Left kidney (tissue), 2 donors: ENCODE data around the gene FARP2. TPM values are rescaled to one million over a fixed set of nuclear protein-coding genes. Genes with fewer than 3 reads are reported as not detected.
"Not testable (repeated sequence)": the region's sequence is repeated elsewhere in the genome, so short reads cannot be mapped to it uniquely, and the experiment has no call there.

Experiments used
- DNase-seq: peaks from one replicate; pipeline ENCODE4 v3.0.0-alpha.2; 2013
- polyA plus RNA-seq: library from polyadenylated mRNA; unstranded; fragments of 120-200 nt; gene quantifications from one replicate; pipeline ENCODE4 v1.2.1, GENCODE V29; 2013; ENCODE audit not compliant: insufficient read length

Gene FARP2
- polyA plus RNA-seq, 1 donor, result 72.2 TPM

- DNase-seq, result no peak
These were observed 52.8 kb downstream of the FARP2 start for GRCh38 chr2:241408849-241409248.

GRCh38 chr2:241410739-241411176 is 54.7 kb downstream of the FARP2 start:
- no peak for DNase-seq

GRCh38 chr2:241412144-241412543 is 56.1 kb downstream of the FARP2 start:
- DNase-seq, result peak; percentile 50

- not testable (repeated sequence) for DNase-seq
These were observed 57.4 kb downstream of the FARP2 start for GRCh38 chr2:241413501-241413900.

- no peak for DNase-seq
These were observed 58.0 kb downstream of the FARP2 start for GRCh38 chr2:241413929-241414580.

GRCh38 chr2:241415196-241415595 is 59.1 kb downstream of the FARP2 start:
- DNase-seq, result no peak

- DNase-seq, result no peak
These were observed 61.5 kb downstream of the FARP2 start for GRCh38 chr2:241417626-241418025.

GRCh38 chr2:241421330-241421729 is 65.2 kb downstream of the FARP2 start:
- no peak for DNase-seq

- DNase-seq, result not testable (repeated sequence)
These were observed 65.9 kb downstream of the FARP2 start for GRCh38 chr2:241421942-241422341.

- DNase-seq, result no peak
These were observed 66.3 kb downstream of the FARP2 start for GRCh38 chr2:241422350-241422749.

GRCh38 chr2:241423489-241423888 is 67.4 kb downstream of the FARP2 start:
- not testable (repeated sequence) for DNase-seq

- no peak for DNase-seq
These were observed 69.3 kb downstream of the FARP2 start for GRCh38 chr2:241425368-241425767.

GRCh38 chr2:241430178-241430577 is 74.1 kb downstream of the FARP2 start:
- DNase-seq, result no peak

- no peak for DNase-seq
These were observed 76.9 kb downstream of the FARP2 start for GRCh38 chr2:241432824-241433448.

- no peak for DNase-seq
These were observed 81.1 kb downstream of the FARP2 start for GRCh38 chr2:241437179-241437578.

GRCh38 chr2:241441492-241441891 is 85.4 kb downstream of the FARP2 start:
- DNase-seq, result no peak

GRCh38 chr2:241443486-241444223 is 87.6 kb downstream of the FARP2 start:
- no peak for DNase-seq

- no peak for DNase-seq
These were observed 89.3 kb downstream of the FARP2 start for GRCh38 chr2:241445426-241445825.

- DNase-seq, result not testable (repeated sequence)
These were observed 94.0 kb downstream of the FARP2 start for GRCh38 chr2:241450092-241450491.

GRCh38 chr2:241451840-241452506 is 95.9 kb downstream of the FARP2 start:
- DNase-seq, result no peak

- not testable (repeated sequence) for DNase-seq
These were observed 97.8 kb downstream of the FARP2 start for GRCh38 chr2:241453919-241454318.

GRCh38 chr2:241454837-241455485 is 98.9 kb downstream of the FARP2 start:
- DNase-seq, result no peak
